Measurements from ENCODE around the gene EGR2. TPM values are rescaled to one million over a fixed set of nuclear protein-coding genes. Genes with fewer than 3 reads are reported as not detected.

Gene EGR2
- total RNA-seq, 1 experiment from 2014 or later, result 2.6 TPM

GRCh38 chr10:62818426-62819011 lies 2.4 kb upstream of the EGR2 start:
- H3K23me2 ChIP-seq (ENCODE audit: insufficient read length, low read depth, low read length, poor library complexity, severe bottlenecking), result peaks cover 25% of the 10 kb centered on the region
- H3K4ac ChIP-seq (ENCODE audit: low read depth, low read length), result no peak overlapping the region
- no peaks in the 10 kb centered on the region for H3K79me1 ChIP-seq (ENCODE audit: insufficient read depth, low read depth, low read length, poor library complexity, severe bottlenecking)
- no peak overlapping the region for H3K23ac ChIP-seq (ENCODE audit: insufficient read length, low read depth, low read length)
- no peak overlapping the region for H4K8ac ChIP-seq (replicated peaks; ENCODE audit: insufficient read length, low read depth, low read length)
- no peak overlapping the region for H4K91ac ChIP-seq (ENCODE audit: insufficient read length, low read depth, low read length)
- no peak overlapping the region for H2BK12ac ChIP-seq (ENCODE audit: insufficient read length, low read depth, low read length)
- H3K4me1 ChIP-seq (ENCODE audit: insufficient read depth, low read length), result no peaks in the 10 kb centered on the region
- no peak overlapping the region for H2BK120ac ChIP-seq (ENCODE audit: low read depth, low read length, poor library complexity, severe bottlenecking)
- Mint-ChIP-seq H3K36me3 (ENCODE audit: insufficient read depth in 1 of 3, low read depth in 3 of 3) (peaks cover 2 to 6% (median 5%) of the 10 kb centered on the region in 3 experiments; a peak in 5 of 7 replicates), H3K4me1 (peaks cover 24 to 29% of the 10 kb centered on the region in 2 experiments), H3K4me3 (peak overlapping the region; percentile 44 to 76), H3K9me3 (peaks cover 0 to 7% of the 10 kb centered on the region in 2 experiments; a peak in 3 of 5 replicates), H3K27me3 (ENCODE audit: low read depth) (peaks cover 80% of the 10 kb centered on the region), H3K27ac (peak overlapping the region in 1 of 3 experiments; percentile 92; a peak in 1 of 7 replicates)
- no peak overlapping the region for H2AFZ ChIP-seq (ENCODE audit: low read length)
- no peak overlapping the region for H3T11ph ChIP-seq (ENCODE audit: low read length)
- H2AK5ac ChIP-seq (ENCODE audit: insufficient read length, low read length), result no peak overlapping the region
- 0 out of 2 replicates have a peak overlapping the region, but pooled peaks have one; percentile 4 for H3K14ac ChIP-seq (ENCODE audit: insufficient read depth, low read length)
- no peak overlapping the region for H2BK5ac ChIP-seq (ENCODE audit: insufficient read length, low read length)
- peak; percentile 37; the same call in 2 of the 3 replicates for TF ChIP-seq CTCF (conservative IDR thresholded peaks at IDR 0.05)
- H3K56ac ChIP-seq (ENCODE audit: insufficient read length, low read depth, low read length), result no peak overlapping the region
- H3K9me3 ChIP-seq (ENCODE audit: control insufficient read depth, low read depth, low read length), result no peaks in the 10 kb centered on the region
- no CpG with 5 or more reads among the region's 65 CpGs for WGBS (ENCODE audit: extremely low coverage, insufficient read length, low lambda C conversion rate)
- no peak overlapping the region for H4K5ac ChIP-seq (ENCODE audit: insufficient read length, low read depth, low read length)
- H3K79me2 ChIP-seq (ENCODE audit: insufficient read depth, low read length), result no peaks in the 10 kb centered on the region
- no peaks in the 10 kb centered on the region for H4K20me1 ChIP-seq (ENCODE audit: control insufficient read depth, insufficient read depth, insufficient read length)
- DNase-seq, result peak; percentile 77
- H2BK15ac ChIP-seq (ENCODE audit: low read depth, low read length), result no peak overlapping the region
- H3K27me3 ChIP-seq (ENCODE audit: insufficient read depth, low read length), result peaks cover 26% of the 10 kb centered on the region; the same call in 1 of the 2 replicates
- no peak overlapping the region for H3K27ac ChIP-seq (ENCODE audit: insufficient read length, low read depth, low read length)
- H3K4me2 ChIP-seq (ENCODE audit: insufficient read depth, insufficient read length, low read length), result peak overlapping the region; percentile 11
- no peak overlapping the region for H2BK20ac ChIP-seq (ENCODE audit: low read depth, low read length, poor library complexity, severe bottlenecking)
- no peak overlapping the region for H3K18ac ChIP-seq (ENCODE audit: insufficient read length, low read depth, low read length)
- no peak overlapping the region for H3K9ac ChIP-seq (ENCODE audit: extremely low read depth, insufficient read length, low read length)

All from H9 (cell line).